LNCAP (cell line): ENCODE data around the gene COL6A2.

Experiments used
- CTCF ChIP-seq: fragments of 450-650 bp; IDR thresholded peaks from 2 replicates; pipeline ENCODE4 v1.5.1; 2017; ENCODE audit warnings: mild to moderate bottlenecking

Gene COL6A2

GRCh38 chr21:46150073-46150472, 52.2 kb downstream of the COL6A2 start:
- no peak for TF ChIP-seq CTCF

GRCh38 chr21:46150491-46151121, 52.7 kb downstream of the COL6A2 start:
- no peak for TF ChIP-seq CTCF

- no peak for TF ChIP-seq CTCF
Observed at GRCh38 chr21:46151261-46151988, 53.5 kb downstream of the COL6A2 start.

GRCh38 chr21:46151989-46152926, 54.3 kb downstream of the COL6A2 start:
- TF ChIP-seq CTCF = no peak

GRCh38 chr21:46152927-46153246, 55.0 kb downstream of the COL6A2 start:
- no peak for TF ChIP-seq CTCF

- peak; percentile 63 for TF ChIP-seq CTCF
Observed at GRCh38 chr21:46153247-46154154, 55.6 kb downstream of the COL6A2 start.
